Measurements from ENCODE around the gene BBS9. TPM values are rescaled to one million over a fixed set of nuclear protein-coding genes. Genes with fewer than 3 reads are reported as not detected.

Gene BBS9
- total and polyA plus RNA-seq, 7 donors: 2.4 to 36.6 (median 30.5) TPM

GRCh38 chr7:33578166-33578565 lies 448.8 kb downstream of the BBS9 start:
- Histone ChIP-seq H3K36me3 (no peaks in the 10 kb centered on the region), H3K27me3 (no peaks in the 10 kb centered on the region), H3K4me1 (peaks cover 0 to 11% (median 0%) of the 10 kb centered on the region in 4 donors), H3K27ac (no peak overlapping the region), H3K9me3 (no peaks in the 10 kb centered on the region), H3K4me3 (no peak overlapping the region)
- DNase-seq: no peak
- TF ChIP-seq POLR2AphosphoS5 (IDR thresholded peaks at IDR 0.05): no peak
- TF ChIP-seq EP300 (IDR thresholded peaks at IDR 0.05): no peak
- TF ChIP-seq POLR2A (IDR thresholded peaks at IDR 0.05): no peak
- no peak for TF ChIP-seq CTCF (IDR thresholded peaks at IDR 0.05)
- intact Hi-C loops (cut with DNase I): no loop called here
- WGBS, 2 donors: 89 to 94% methylated on average over 1 of the region's 1 CpG

- Histone ChIP-seq H3K27me3 (no peaks in the 10 kb centered on the region), H3K9me3 (no peaks in the 10 kb centered on the region), H3K36me3 (no peaks in the 10 kb centered on the region), H3K27ac (no peak overlapping the region), H3K4me3 (no peak overlapping the region), H3K4me1 (peaks cover 0 to 11% (median 0%) of the 10 kb centered on the region in 4 donors)
- DNase-seq: no peak
- TF ChIP-seq CTCF (IDR thresholded peaks at IDR 0.05): no peak
- TF ChIP-seq POLR2A (IDR thresholded peaks at IDR 0.05): no peak
- no peak for TF ChIP-seq EP300 (IDR thresholded peaks at IDR 0.05)
- TF ChIP-seq POLR2AphosphoS5 (IDR thresholded peaks at IDR 0.05): no peak
- 94 to 95% methylated on average over 5 of the region's 5 CpGs for WGBS, 2 donors
- intact Hi-C loops (cut with DNase I): no loop called here
These were observed 449.7 kb downstream of the BBS9 start for GRCh38 chr7:33578881-33579672.

- Histone ChIP-seq H3K36me3 (no peaks in the 10 kb centered on the region), H3K27ac (no peak overlapping the region), H3K4me1 (peaks cover 0 to 11% (median 0%) of the 10 kb centered on the region in 4 donors), H3K4me3 (no peak overlapping the region), H3K27me3 (no peaks in the 10 kb centered on the region), H3K9me3 (no peaks in the 10 kb centered on the region)
- TF ChIP-seq POLR2A (IDR thresholded peaks at IDR 0.05) (no peak), POLR2AphosphoS5 (IDR thresholded peaks at IDR 0.05) (no peak), EP300 (IDR thresholded peaks at IDR 0.05) (no peak), CTCF (IDR thresholded peaks at IDR 0.05) (no peak)
- DNase-seq: no peak
- intact Hi-C loops (cut with DNase I): no loop called here
These were observed 450.3 kb downstream of the BBS9 start for GRCh38 chr7:33579673-33579960.

- intact Hi-C loops (cut with DNase I): no loop called here
- no peak for TF ChIP-seq POLR2A (IDR thresholded peaks at IDR 0.05)
- TF ChIP-seq CTCF (IDR thresholded peaks at IDR 0.05): no peak
- TF ChIP-seq POLR2AphosphoS5 (IDR thresholded peaks at IDR 0.05): no peak
- TF ChIP-seq EP300 (IDR thresholded peaks at IDR 0.05): no peak
- H3K27me3 ChIP-seq: no peaks in the 10 kb centered on the region
- H3K27ac ChIP-seq: no peak overlapping the region
- 19 to 66% methylated on average over 3 of the region's 3 CpGs for WGBS, 2 donors
- no peak overlapping the region for H3K4me3 ChIP-seq
- peaks cover 0 to 11% (median 0%) of the 10 kb centered on the region in 4 donors for H3K4me1 ChIP-seq
- no peak for DNase-seq
- no peaks in the 10 kb centered on the region for H3K9me3 ChIP-seq
- H3K36me3 ChIP-seq: no peaks in the 10 kb centered on the region
These were observed 451.9 kb downstream of the BBS9 start for GRCh38 chr7:33581236-33581635.

GRCh38 chr7:33582104-33582503 lies 452.7 kb downstream of the BBS9 start:
- Histone ChIP-seq H3K36me3 (no peaks in the 10 kb centered on the region), H3K4me1 (peaks cover 0 to 11% (median 1%) of the 10 kb centered on the region in 4 donors), H3K4me3 (no peak overlapping the region), H3K27me3 (no peaks in the 10 kb centered on the region), H3K27ac (no peak overlapping the region), H3K9me3 (no peaks in the 10 kb centered on the region)
- 72 to 94% methylated on average over 1 of the region's 1 CpG for WGBS, 2 donors
- intact Hi-C loops (cut with DNase I): no loop called here
- DNase-seq: no peak
- TF ChIP-seq EP300 (IDR thresholded peaks at IDR 0.05): no peak
- TF ChIP-seq CTCF (IDR thresholded peaks at IDR 0.05): no peak
- no peak for TF ChIP-seq POLR2A (IDR thresholded peaks at IDR 0.05)
- TF ChIP-seq POLR2AphosphoS5 (IDR thresholded peaks at IDR 0.05): no peak
